ENCODE results near the gene SHQ1. TPM values are rescaled to one million over a fixed set of nuclear protein-coding genes. Genes with fewer than 3 reads are reported as not detected.

The SHQ1 gene
- total and polyA plus RNA-seq, 4 donors: 12.4 to 19.0 (median 14.8) TPM

DNA sequence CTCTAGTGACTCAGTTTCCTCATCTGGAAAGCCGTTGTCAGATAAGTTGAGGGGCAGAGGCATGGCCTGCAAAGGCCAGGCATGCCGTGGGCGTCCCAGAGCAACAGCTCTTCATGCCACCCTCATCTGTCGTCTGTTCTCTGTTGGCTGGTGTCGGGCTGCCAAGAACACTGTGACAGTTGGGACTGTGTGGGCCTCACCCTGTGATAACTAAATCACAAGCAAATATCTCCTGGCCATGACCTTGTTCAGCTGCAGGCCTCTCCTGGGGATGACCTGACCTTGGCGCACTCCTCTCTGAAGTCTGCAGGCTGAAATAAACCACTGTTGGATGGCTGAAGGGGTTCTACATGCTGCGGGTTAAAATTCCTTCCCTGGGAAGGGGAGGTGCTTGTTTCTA, 145.9 kb downstream of the SHQ1 start:
- no peaks in the 10 kb centered on the region for H3K27me3 ChIP-seq (ENCODE audit: control insufficient read depth, insufficient read depth, low read length)
- no peak for DNase-seq (ENCODE audit: low read depth in 4 of 6, low spot score in 6 of 6)
- no peaks in the 10 kb centered on the region for H3K9me3 ChIP-seq (ENCODE audit: control insufficient read depth, insufficient read depth, low read length)
- peaks cover 3% of the 10 kb centered on the region for H3K4me1 ChIP-seq (ENCODE audit: control insufficient read depth, insufficient read depth, low read length)
- H3K36me3 ChIP-seq (ENCODE audit: control insufficient read depth, insufficient read depth, low read length): no peaks in the 10 kb centered on the region
- no peak overlapping the region for H3K4me3 ChIP-seq (ENCODE audit: low read depth, low read length)
- 85% methylated on average over 5 of the region's 7 CpGs for WGBS (ENCODE audit: insufficient coverage)
- H3K27ac ChIP-seq (ENCODE audit: low read depth, low read length): no peak overlapping the region

DNA sequence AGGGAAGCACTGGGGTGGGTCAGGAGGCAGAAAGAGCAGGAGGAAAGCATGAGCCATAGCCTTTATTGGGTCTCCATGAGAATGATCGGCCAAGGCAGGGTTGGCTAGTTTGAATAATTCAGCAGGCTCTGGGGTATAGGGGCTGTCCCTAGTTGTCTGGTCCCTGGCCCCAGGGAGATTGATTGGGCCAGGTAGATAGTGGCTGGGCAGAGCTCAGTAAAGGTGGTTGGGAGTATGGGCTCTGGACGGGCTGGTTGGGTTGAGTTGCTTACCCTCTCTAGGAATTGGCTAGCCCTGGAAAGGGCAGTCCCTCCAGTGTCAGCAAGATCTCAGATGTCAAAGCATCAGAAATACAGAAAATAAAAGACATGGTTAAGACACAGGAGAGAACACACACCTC, 148.1 kb downstream of the SHQ1 start:
- Histone ChIP-seq H3K9me3 (ENCODE audit: control insufficient read depth, insufficient read depth, low read length) (no peaks in the 10 kb centered on the region), H3K36me3 (ENCODE audit: control insufficient read depth, insufficient read depth, low read length) (no peaks in the 10 kb centered on the region), H3K4me1 (ENCODE audit: control insufficient read depth, insufficient read depth, low read length) (peaks cover 6% of the 10 kb centered on the region), H3K4me3 (ENCODE audit: low read depth, low read length) (no peak overlapping the region), H3K27ac (ENCODE audit: low read depth, low read length) (no peak overlapping the region), H3K27me3 (ENCODE audit: control insufficient read depth, insufficient read depth, low read length) (no peaks in the 10 kb centered on the region)
- 94% methylated on average over 2 of the region's 2 CpGs for WGBS (ENCODE audit: insufficient coverage)
- no peak for DNase-seq (ENCODE audit: low read depth in 4 of 6, low spot score in 6 of 6)

DNA sequence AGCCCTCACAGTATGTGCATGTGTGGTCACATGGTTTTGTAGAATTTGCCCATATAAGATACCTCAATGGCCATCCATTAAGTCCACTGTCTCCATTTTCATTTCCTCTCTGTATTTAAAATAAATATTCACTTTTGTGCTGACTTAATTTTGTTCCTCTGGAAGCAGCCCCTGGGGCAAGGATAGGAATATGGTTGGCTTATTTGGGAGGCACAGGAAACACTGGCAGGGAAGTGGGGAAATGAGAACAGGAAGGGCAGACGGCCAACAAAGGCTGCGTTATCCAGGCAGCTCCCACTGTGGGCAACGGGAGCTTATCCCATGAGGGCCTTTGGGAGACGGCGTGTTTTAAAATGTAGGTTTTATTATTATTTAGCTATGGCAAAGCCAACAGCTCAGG, 148.6 kb downstream of the SHQ1 start:
- H3K27ac ChIP-seq (ENCODE audit: low read depth, low read length): no peak overlapping the region
- H3K27me3 ChIP-seq (ENCODE audit: control insufficient read depth, insufficient read depth, low read length): no peaks in the 10 kb centered on the region
- no peaks in the 10 kb centered on the region for H3K9me3 ChIP-seq (ENCODE audit: control insufficient read depth, insufficient read depth, low read length)
- no peaks in the 10 kb centered on the region for H3K36me3 ChIP-seq (ENCODE audit: control insufficient read depth, insufficient read depth, low read length)
- 62% methylated on average over 3 of the region's 5 CpGs for WGBS (ENCODE audit: insufficient coverage)
- DNase-seq (ENCODE audit: low read depth in 4 of 6, low spot score in 6 of 6): peak in 1 of 6 donors; percentile 44
- no peak overlapping the region for H3K4me3 ChIP-seq (ENCODE audit: low read depth, low read length)
- peaks cover 6% of the 10 kb centered on the region for H3K4me1 ChIP-seq (ENCODE audit: control insufficient read depth, insufficient read depth, low read length)

Other genes starting within 250 kb of the SHQ1 start
- gene GXYLT2, start 39.6 kb upstream of the SHQ1 start, total RNA-seq: 10 to 100 TPM; 26.4 to 30.9 TPM
- 1 to 10 TPM; 5.9 to 9.5 TPM for gene GXYLT2, start 39.6 kb upstream of the SHQ1 start, polyA plus RNA-seq (ENCODE audit: insufficient read length in 2 of 2)
- 10 to 100 TPM; 71.1 to 94.7 TPM for gene PPP4R2, start 148.4 kb upstream of the SHQ1 start, total RNA-seq
- 10 to 100 TPM; 37.7 to 46.5 TPM for gene PPP4R2, start 148.4 kb upstream of the SHQ1 start, polyA plus RNA-seq (ENCODE audit: insufficient read length in 2 of 2)
- 1 to 10 TPM; 5.5 to 8.5 TPM for gene EBLN2, start 213.2 kb upstream of the SHQ1 start, total RNA-seq
- gene EBLN2, start 213.2 kb upstream of the SHQ1 start, polyA plus RNA-seq (ENCODE audit: insufficient read length in 2 of 2): 1 to 10 TPM; 1.3 to 2.2 TPM